RKO (cell line): Measurements from ENCODE around the gene TWIST2.

ENCODE experiments used
- DNase-seq: peaks from one replicate; pipeline ENCODE4 v3.0.0-alpha.2; 2016; ENCODE audit warnings: low spot score

The TWIST2 gene

DNA sequence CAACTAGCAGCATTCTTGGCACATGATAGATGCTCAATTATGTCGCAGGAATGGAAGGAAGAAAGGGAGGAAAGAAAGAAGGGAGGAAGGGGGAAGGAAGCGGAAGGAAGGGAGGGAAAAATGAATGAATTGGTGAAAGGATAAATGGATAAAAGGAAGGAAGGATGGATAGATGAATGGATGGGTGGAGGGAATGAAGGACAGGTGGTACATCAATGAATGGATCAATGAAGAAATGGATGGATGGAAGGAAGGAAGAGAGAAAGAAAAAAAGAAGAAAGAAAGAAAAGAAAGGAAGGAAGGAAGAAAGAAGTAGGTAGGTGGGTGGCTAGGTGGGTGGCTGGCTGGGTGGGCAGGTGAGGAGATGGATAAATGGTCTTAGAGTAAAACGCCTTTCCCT is 56.8 kb downstream of the TWIST2 start:
- DNase-seq, result no peak

DNA sequence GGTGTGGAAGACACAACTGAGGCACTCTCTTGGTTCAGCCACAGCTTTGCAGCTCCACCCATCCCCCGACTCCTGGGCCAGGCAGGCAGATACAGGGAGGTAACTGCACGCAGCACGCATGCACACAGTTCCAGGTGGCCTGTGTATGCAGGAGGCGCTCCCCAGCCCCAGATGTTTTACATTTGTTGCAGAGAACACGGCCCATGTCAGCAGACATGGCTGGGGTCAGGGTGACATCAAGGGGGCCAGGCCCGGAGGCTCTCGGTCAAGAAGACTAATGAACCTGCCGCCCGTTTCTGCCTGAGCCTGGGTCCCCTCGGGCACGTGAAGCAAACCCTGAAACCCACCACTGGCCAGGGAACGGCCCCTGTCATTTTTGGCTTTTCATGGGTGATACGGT is 57.3 kb downstream of the TWIST2 start:
- DNase-seq, result no peak

DNA sequence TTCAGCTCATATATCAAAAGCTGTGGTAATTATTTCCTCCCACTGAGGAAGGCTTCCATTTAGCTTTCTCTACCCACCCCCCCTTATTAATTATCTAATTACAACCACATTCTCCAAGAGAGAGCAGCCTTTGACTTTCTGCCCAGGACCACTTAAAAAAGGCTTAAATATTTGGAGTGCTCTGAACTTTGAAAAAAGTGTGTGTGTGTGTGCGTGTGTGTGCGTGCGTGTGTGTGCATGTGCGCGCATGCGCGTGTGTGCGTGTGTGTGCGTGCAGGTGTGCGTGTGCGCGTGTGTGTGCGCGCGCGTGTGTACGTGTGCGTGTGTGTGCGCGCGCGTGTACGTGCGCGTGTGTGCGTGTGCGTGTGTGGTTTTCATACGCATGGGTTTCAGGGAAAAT is 57.8 kb downstream of the TWIST2 start:
- DNase-seq, result no peak

DNA sequence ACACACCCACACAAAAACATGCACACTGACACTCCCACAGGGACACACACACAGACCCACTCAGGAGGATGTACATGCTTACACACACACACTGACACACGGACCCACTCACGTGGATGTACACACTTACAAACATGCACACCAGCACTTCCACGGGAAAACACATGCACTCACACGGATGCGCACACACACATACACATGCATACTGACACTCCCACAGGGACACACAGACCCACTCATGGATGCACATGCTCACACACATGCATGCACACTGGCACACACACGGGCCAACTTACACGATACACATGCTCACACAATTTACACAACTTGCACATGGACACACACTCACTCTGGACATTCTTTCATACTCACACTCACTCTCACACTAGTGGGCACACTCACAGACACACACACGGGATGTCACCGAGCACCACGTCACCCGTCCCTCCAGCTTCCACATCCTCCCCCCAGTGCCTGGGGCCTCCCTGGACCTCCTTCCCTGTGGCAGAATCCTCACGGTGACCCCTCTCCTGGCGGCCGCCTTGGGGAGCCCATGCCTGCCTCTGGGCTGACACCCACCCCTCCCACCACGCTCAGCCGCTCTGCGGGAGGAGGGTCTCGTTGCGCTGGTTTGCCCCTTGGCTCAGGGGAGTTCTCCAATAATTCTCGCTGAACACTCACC is 58.5 kb downstream of the TWIST2 start:
- DNase-seq, result no peak

DNA sequence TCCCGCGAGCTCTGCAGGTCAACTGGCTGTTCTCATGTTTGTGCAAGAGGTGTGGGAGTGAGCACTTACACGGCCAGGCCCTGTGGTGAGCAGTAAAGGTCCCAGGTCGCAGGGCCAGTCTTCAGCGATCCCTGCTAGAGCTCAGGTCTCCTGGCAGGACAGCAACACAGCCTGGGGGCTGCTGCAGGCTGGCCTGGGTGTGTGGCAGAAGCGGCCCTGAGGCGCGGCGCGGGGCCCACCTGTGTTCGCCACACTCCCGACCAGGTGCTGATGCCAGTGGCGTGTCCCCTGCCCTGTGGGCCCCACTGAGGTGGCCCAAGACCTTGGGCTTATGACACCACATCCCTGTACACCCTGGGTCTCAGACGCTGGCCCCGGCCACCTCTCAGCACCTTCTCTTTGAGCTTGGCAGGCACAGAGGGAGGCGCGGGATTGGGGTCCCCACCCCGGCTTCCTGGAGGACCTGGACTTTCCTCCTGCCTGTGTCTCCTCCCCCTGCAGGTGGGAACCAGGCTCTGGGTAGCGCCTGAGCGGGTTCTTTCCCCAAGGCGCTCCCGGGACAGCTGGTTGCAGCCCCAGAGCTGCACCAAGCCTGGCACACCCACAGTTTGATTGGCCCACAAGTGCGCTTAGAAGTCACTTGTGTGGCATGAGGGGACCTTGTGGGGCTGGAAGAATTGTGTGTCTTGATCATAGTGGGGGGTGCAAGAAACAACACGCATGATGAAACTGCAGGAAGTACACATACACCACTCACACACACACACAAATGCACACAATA is 59.2 kb downstream of the TWIST2 start:
- DNase-seq, result no peak

DNA sequence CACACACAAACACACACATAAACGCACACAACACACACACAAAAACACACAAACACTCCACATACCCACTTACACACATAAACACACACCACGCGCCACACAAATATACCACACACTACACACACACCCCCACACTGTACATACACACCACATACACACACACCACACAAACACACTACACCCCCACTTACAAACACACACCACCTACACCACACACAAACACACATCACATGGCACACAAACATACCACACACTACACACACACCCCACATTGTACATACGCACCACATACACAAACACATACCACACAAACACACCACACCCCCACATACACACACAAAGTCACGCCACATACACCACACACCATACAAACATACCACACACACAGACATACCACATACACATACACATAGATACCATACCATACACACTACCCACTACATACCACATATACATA is 59.9 kb downstream of the TWIST2 start:
- DNase-seq, result no peak

DNA sequence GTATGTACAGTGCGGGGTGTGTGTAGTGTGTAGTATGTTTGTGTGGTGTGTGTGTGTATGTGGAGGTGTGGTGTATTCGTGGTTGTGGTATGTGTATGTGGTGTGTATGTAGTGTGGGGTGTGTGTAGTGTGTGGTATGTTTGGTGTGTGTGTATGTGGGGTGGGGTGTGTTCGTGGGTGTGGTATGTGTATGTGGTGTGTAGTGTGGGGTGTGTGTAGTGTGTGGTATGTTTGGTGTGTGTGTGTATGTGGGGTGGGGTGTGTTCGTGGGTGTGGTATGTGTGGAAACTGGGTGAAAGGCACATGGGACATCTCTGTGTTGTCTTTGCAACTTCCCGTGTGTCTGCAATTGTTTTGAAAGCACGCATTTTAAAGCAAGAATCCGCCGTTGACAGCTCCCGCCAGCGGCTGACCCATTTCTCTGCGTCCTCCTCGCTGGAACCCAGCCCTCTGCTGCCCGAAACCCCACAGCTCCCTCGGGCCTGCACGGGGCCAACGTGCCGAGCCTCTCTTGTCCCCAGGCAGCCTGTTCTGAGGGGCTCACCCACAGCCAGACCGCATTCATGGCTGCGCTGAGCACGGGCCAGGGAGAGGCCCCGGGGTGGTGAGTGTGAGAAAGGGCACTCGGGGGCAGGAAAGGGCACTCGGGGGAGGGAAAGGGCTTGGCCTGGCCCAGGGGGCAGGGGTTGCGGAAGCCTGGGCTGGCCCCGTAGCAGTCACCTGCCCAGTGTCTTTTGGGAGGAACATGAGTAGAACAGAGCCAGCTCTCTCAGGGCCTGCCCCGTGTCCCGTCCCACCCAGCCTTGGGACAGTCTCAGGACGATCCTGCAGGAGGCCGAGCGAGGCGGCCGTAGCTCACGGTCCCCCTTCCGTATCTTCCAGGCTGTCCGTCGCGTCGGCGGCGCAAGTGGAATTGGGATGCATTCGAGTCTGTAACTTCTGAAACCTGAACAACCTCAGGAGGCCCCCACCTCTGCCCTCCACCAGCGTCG is 61.4 kb downstream of the TWIST2 start:
- DNase-seq, result no peak

DNA sequence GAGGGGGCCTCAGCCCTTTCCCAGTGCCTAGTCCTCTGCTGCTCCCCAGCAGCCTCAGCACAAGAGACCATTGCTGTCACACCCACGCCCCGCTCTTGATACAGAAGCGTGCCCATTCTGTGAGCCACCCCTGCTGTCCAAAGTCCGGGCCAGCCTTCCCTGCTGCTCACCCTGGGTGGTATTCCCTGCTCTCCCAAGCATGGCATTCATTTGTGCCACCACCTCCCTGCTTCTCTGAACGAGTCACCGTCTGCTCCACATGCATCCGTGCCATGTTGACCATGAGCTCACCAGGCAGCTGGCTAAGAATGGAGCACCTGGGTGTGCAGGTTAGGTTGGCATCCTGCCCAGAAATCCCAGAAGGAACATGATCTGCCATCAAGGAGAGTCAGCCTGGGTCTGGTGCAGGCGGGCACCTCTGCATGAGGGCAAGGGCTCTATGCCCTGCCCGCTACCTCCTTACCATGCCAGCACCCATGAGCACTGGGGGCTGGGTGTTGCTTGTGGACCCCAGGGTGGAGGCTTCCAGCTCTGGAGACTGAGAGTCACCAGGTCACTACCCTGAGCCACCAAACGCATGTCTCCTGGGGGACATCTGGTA is 63.0 kb downstream of the TWIST2 start:
- no peak for DNase-seq

DNA sequence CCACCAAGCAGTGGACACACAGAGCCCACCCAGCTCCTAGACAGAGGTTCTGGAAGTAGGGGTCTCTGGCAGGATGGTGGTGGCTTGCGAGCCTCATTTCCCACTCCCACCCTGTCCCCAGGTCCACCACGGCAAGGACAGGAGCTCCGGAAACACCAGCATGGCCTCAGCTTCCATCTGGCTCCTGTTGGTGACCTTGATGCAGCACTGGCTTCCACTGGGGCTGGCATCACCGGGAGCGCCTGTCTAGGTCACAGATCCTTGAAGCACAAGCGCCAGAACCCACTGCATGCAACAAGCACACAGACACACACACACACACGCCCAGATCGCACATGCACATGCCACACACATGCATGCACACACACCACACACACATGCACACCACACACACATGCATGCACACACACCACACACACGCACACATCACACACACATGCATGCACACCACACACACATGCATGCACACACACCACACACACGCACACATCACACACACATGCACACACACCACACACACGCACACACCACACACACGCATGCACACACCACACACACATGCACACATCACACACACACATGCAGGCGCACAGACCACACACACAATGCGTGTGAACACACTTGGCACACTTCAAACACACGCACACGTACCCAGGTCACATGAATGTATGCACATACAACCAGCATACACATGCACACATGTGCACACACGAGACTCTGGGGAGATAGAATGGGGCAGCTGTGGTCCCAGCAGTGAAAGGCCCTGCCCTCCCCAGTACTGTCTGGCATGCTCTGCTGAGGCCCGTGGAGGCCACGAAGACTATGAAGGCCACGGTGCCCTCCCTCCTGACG is 63.7 kb downstream of the TWIST2 start:
- no peak for DNase-seq

DNA sequence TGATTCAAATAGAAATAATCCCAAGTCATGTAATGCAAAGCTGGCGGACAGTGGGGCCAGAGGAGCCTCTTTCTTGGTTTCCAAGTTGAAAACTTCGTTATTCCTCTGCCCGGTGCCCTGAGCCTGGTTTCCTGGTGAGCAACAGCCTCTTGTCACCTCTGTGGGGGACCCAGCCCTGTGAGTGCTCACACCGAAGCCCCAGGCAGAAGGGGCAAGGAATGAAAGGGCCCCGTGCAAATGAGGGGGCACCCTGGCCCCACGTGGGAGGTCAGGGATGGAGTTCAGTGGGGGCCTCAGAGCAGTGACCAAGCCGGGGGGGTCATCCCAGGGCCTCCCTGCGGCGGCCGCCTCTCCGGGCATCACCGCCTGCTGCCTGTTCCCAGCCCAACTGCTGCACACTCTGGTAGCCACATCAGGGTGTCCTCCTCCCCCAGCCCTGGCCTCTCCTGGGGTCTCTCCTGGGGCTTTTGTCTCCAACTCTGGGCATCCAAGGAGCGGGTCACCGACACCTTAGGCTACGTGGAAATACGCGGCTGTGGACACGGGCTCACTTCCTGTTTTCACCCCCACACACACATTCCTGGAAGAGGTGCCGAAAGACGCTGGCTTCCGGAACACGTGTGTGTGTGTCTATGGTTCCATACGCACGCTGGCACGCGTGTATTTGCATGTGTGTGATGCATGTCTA is 64.5 kb downstream of the TWIST2 start:
- DNase-seq, result no peak

DNA sequence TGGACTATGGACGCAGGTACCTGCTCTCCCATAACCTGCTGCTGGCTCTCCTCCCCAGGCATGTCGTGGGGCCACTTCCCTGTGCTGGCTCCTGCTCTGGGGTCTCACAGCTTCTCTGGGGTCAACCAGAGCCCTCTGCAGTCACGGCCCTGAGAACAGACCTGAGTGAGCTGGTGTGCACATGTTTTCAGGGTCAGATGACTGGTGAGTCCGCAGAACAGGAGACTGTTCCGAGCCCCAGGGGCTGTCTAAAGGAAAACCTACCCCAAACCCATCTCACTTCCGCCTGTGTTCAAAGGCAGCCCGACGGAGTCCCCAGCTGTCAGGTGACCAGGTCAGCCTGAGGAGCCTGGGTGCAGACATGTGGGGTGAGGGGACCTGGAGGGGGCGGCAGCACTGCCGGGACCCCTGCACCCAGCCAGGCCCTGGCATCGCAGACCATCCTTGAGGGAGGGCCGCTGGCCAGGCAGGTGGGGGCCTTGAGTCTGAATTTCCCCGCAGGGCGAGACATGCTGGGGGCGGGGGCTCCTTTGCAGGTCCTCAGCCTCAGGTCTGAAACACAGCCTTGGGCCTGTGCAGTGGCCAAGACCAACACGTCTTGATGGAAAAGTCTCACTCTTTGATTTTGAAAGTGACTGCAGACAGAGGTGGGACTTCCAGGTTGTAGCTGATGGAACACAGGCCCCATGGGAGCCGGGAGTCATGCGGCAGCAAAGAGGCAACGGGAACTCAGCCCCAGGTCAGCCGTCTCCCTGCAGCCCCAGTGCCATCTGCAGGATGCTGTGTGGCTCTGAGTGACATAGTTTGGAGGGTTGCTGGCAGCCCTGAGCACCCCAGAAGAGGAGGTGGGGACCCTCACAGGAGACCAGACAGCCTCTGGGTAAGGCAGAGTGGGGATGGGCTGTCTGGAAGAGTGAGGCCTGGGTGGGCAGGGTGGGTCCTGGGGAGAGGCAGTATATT is 65.3 kb downstream of the TWIST2 start:
- DNase-seq, result no peak

DNA sequence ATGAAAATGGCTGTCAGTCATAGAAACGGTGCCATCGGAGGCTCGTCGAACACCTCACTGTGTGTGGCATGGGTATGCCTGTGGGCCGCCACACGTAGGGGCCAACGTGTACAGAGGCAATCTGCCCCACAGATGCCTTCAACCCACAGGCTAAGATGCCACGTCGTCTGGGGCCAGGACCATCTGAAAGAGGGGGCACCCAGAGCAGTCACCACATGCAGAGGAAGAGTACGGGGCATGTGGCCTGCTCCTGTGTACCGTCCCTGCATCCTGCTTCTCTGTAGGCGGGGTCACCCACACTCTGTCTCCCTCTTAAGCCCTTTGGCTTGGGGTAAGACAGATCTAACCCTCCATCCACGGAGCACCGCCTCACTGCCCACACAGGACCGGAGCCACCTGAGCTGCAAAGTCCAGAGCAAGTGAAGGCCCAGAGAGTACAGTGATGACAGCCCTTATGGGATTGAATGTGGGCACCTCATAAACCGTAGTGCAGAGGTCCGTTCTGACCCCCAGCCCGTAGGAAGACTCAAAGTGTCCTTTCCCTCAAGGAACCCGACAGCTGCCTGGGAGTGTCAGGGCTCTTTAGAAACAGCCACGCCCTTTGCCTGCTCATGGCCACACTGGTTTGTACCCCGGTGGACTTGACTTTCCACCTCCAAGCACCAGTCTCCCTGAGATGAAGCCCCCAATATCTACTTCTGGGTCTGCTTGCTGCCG is 66.2 kb downstream of the TWIST2 start:
- no peak for DNase-seq

DNA sequence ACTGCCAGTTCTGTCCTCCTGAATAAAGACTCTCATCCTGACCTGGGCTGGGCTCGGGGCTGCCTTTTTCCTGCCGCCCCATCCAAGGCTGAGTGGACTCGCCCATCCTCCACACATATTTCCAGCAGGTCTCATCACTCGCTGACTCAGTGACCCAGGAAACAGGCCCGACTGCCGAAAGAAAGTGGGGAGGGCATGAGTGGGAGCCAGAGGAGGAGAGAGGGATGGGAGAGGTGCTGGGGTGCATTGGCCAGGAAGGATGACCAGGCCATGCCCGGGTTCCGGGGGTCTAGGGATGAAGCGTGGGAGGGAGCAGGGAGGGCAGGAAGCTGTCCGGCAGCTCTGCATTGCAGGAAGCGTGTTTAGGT is 66.7 kb downstream of the TWIST2 start:
- DNase-seq, result no peak

DNA sequence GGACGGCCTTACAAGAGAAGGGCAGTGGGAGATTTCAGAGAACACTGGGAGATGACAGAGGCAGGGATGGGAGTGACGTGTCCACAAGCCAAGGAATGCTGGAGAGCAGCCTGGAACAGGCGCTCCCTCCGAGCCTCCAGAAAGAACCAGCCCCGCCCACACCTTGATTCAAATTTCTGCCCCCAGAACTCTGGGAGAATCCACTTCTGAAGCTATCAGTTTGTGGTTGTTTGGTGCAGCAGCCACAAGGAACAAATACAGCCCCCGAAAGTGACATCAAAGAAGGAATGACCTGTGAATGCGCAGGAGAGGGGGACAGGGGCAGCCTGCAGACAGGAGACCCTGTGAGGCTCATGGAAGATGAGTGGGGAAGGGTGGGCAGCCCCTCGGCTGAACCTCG is 67.3 kb downstream of the TWIST2 start:
- DNase-seq, result no peak

DNA sequence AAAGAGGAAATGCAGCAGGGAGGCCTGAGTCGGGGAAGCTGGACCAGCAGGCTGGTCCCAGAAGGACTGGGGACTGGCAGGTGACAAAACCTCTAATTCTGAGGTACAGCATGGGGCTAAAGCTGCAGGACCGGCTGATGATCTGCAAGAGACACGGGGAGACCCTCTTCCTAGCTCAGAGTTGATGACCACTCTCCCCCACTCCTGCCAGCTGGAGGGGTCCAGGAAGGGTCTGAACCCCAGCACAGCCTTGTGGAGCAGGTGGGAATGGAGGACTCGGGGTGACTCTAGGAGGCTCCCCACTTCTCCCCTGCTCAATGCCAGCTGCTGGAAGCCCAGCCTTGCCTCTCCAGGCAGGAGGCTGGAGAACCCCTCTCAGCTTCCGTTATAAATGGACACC is 67.7 kb downstream of the TWIST2 start:
- no peak for DNase-seq

DNA sequence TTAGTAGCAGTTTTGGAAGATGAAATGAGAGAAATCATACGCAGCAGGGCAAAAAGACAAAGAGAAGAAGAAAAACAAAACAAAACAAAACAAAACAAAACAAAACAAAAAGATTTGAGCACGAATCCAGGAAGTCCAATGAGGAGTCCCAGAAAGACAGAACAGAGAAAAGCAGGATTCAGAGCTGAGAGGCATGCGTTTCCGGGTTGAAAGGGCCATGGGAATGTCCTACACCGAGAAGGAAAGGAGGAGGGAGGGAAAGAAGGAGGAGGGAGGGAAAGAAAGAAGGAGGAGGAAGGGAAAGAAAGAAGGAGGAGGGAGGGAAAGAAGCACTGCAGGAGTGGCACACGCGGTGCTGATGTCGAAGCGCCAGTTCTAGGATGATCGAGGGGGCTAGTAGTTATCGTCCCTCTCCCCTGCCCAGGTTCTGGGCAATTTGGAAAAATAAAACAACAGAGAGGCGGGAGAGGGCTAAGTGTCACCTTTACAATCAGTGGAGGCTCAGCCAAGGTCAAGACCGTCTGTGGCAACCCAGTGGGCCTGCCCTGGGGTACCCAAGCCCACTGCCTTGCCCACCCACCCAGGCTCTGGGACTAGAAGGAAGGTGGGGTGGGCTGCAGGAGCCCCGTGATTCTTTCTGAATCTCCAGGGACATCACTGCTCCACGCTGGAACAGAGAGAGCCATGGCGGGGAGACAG is 68.4 kb downstream of the TWIST2 start:
- no peak for DNase-seq

DNA sequence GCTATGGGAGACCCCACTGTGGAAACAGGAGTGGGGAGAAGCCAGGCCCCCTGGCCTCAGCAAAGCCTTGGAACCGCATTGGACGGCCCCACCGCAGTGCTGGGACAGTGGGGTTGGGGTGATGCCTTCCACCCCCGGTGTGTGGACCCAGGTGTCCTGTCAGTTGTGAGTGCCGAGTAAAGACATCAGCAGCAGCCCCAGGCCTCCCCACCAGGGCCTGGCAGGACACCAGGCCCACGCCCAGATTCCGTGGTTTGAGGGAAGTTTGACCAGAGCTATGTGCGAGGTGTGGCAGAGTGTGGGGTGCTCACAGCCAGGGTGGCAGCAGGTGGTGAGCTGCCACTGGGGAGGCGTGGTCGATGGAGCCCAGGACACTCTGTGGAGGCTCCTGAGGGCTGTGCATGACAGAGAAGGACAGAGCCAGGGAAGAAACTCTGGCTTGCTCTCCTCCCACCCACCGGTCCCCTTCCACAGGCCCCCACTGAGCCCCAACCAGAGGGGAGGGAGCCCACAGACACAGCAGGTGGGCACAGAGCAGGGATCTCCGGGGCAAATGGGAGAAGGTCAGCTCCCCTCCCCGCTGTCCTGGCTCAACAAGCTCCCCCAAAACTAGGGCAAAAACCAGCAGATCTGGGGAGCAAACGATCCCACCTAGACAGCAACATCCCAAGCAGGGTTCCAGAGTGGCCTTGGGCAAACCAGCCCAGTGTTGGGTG is 69.1 kb downstream of the TWIST2 start:
- no peak for DNase-seq
